ES-I3 (cell line): ENCODE measurements around the gene DNAH3.

Experiments
- H3K36me3 ChIP-seq: 2 replicates; pipeline ENCODE4 v1.6.1; 2013; ENCODE audit warnings: mild to moderate bottlenecking, low read length, control low read depth, moderate library complexity; ENCODE audit not compliant: insufficient read depth
- H3K4me1 ChIP-seq: 2 replicates; pipeline ENCODE4 v1.6.1; 2013; ENCODE audit warnings: mild to moderate bottlenecking, control low read depth, low read length; ENCODE audit not compliant: insufficient read depth
- H3K9ac ChIP-seq: 2 replicates; pipeline ENCODE4 v1.6.1; 2013; ENCODE audit warnings: low read depth, mild to moderate bottlenecking, low read length, moderate library complexity
- H3K9me3 ChIP-seq: 2 replicates; pipeline ENCODE4 v1.6.1; 2013; ENCODE audit warnings: mild to moderate bottlenecking, low read length, moderate library complexity; ENCODE audit not compliant: control insufficient read depth, insufficient read depth

DNAH3 gene

GRCh38 chr16:20906341-20907255 lies 244.0 kb downstream of the DNAH3 start:
- Histone ChIP-seq H3K4me1 (peaks cover 12% of the 10 kb centered on the region; the same call in 1 of the 2 replicates), H3K9me3 (no peaks in the 10 kb centered on the region), H3K9ac (no peak overlapping the region), H3K36me3 (no peaks in the 10 kb centered on the region)

DNA sequence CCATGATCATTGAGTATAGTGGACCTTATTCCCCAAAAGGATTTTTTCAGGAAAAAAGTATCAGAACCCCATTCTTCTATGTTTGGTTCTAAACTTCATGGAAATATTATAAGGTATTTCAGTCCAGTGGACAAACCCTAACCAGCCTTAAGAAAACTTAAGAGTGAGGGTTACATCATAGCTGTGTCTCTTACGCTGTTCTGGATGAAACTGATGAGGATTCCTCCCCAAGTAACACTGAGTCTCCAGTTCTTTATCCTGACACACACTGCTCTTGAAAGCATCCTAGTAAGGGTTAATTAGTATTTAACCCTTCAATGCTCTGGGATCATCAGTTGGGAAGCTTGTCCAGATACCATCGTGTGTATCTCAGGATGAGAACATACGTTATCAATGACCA lies 245.1 kb downstream of the DNAH3 start:
- Histone ChIP-seq H3K36me3 (no peaks in the 10 kb centered on the region), H3K4me1 (peaks cover 5% of the 10 kb centered on the region; the same call in 1 of the 2 replicates), H3K9me3 (no peaks in the 10 kb centered on the region), H3K9ac (no peak overlapping the region)

DNA sequence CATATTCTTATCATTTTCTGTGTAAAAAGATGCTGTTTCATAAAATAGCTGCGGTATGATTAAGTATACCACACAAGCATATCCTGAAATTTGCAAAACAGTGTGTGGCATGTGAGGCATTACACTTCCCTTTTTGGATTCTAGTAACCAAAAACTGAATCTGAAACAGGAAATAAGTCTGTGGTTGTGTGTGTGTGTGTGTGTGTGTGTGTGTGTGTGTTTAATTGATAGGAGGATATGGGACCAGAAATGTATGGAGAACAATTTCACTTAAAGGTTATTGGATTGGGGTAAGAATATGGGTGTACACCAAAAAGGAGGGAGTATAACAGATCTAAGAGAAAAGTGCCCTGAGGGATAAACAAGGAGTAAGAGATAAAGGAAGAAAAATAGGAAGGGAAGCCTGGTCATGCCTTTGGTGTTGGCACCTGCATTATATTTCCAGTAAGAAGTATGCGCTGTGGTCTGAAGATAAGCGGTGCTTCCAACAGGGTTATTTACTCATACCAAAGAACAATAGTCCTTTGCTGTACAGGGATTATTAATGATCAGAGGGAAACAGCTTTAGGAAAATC lies 246.1 kb downstream of the DNAH3 start:
- Histone ChIP-seq H3K4me1 (peaks cover 5% of the 10 kb centered on the region; the same call in 1 of the 2 replicates), H3K9ac (no peak overlapping the region), H3K9me3 (no peaks in the 10 kb centered on the region), H3K36me3 (no peaks in the 10 kb centered on the region)

GRCh38 chr16:20903899-20904506 lies 246.6 kb downstream of the DNAH3 start:
- no peak overlapping the region for H3K9ac ChIP-seq
- peaks cover 5% of the 10 kb centered on the region; the same call in 1 of the 2 replicates for H3K4me1 ChIP-seq
- H3K36me3 ChIP-seq = no peaks in the 10 kb centered on the region
- H3K9me3 ChIP-seq = no peaks in the 10 kb centered on the region

GRCh38 chr16:20903116-20903898 lies 247.3 kb downstream of the DNAH3 start:
- Histone ChIP-seq H3K36me3 (no peaks in the 10 kb centered on the region), H3K9me3 (no peaks in the 10 kb centered on the region), H3K9ac (no peak overlapping the region), H3K4me1 (peaks cover 5% of the 10 kb centered on the region; the same call in 1 of the 2 replicates)

DNA sequence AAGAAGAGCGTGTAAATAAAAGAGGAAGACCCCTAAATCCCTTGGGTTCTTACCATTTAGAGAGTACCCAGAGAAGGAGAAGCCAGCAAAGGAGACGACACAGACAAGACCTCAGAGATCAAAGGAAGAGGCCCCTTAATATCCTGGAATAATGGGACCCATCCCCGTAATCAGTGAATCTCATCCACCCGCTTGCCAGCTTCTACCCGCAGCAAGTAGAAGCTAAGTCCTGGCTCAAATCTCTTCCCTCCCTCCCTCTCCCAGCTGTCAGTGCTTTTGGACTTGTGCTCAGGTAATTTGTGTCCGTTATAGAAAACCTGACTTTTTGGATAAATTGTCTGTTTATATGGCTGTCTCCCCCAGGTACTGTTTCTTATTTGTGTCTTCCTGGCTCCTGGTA lies 248.2 kb downstream of the DNAH3 start:
- H3K36me3 ChIP-seq = no peaks in the 10 kb centered on the region
- H3K9me3 ChIP-seq = no peaks in the 10 kb centered on the region
- H3K9ac ChIP-seq = peak overlapping the region; percentile 78; the same call in 1 of the 2 replicates
- peaks cover 5% of the 10 kb centered on the region; the same call in 1 of the 2 replicates for H3K4me1 ChIP-seq

DNA sequence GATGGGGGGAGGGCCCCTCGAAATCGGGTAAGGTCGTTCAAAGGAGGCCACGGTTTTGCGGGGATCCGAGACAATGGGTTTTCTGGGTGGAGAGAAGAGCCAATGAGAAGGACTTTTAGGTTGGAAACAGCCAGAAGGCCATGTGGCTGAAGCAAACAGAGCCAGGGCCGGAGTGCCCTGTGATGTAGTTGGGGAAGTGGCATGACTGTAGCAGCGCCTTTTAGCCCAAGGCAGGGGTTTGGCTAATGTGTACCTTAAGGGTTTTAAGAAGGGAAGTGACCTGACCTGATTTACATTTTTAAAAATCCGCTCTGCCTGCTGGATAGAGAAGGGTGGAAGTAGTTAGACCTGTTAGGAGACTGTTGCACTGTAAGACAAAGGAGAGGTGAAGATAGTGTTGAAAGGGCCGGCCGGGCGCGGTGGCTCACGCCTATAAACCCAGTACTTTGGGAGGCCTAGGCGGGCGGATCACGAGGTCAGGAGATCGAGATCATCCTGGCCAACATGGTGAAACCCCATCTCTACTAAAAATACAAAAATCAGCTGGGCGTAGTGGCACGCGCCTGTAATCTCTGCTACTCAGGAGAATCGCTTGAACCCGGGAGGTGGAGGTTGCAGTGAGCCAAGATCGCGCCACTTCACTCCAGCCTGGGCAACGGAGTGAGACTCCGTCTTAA lies 249.1 kb downstream of the DNAH3 start:
- H3K4me1 ChIP-seq = peaks cover 5% of the 10 kb centered on the region; the same call in 1 of the 2 replicates
- H3K36me3 ChIP-seq = no peaks in the 10 kb centered on the region
- peak overlapping the region; percentile 78 for H3K9ac ChIP-seq
- no peaks in the 10 kb centered on the region for H3K9me3 ChIP-seq

- peaks cover 5% of the 10 kb centered on the region; the same call in 1 of the 2 replicates for H3K4me1 ChIP-seq
- peak overlapping the region; percentile 78 for H3K9ac ChIP-seq
Measured at GRCh38 chr16:20901068-20901435, 249.6 kb downstream of the DNAH3 start.

DNA sequence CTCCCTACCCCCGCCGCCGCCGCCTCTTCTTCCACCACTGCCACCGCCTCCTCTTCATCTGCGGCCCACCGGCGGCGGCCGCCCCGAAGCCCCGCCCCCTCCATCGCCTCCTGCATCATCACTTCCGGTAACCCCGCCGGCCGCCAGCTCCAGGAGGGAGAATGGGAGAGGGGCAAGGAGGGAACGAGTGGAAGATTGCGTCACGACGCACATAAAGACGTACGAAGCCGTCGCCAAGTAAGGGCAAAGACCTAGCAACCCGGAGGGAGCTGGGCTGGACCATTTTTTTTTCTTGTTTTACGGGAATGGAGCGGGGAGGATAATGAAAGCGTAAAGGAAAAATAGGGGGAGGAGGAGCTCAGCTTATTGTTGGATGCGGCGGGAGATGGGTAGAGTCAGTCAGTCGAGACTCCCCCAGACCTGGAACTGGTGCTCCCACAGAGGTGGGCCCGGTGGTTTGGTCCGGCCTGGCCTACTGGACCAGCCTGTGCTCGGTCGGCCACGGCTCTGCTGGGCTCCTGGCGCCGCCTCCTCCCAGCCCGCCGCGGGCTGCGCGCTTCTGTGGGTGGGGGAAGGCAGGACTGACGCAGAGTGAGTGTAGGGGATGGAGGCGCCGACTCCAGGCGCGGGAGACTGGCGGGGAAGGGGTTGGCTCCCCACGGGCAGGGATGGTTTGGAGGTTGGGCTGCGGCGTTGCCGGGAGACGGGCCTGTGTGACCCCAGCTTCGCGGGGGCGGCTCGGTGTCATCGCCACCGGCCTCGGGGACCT lies 250.2 kb downstream of the DNAH3 start, which contains the start of the genes DCUN1D3 and LYRM1:
TSS of gene DCUN1D3 (minus strand) at position 60 of the 769 bp plus-strand sequence. CDS start 37,820 bp downstream, outside the sequence.
TSS of gene LYRM1 (plus strand) at position 473 of the 769 bp plus-strand sequence. CDS start 14,785 bp downstream, outside the sequence.
- Histone ChIP-seq H3K4me1 (peaks cover 5% of the 10 kb centered on the region; the same call in 1 of the 2 replicates), H3K9me3 (no peaks in the 10 kb centered on the region), H3K36me3 (peaks cover 2% of the 10 kb centered on the region; the same call in 1 of the 2 replicates), H3K9ac (peak within 1 kb of the TSS; percentile 85)

More at GRCh38 chr16:20901068-20901435, 249.6 kb downstream of the DNAH3 start:
- no peaks in the 10 kb centered on the region for H3K9me3 ChIP-seq
- H3K36me3 ChIP-seq = no peaks in the 10 kb centered on the region

DNA sequence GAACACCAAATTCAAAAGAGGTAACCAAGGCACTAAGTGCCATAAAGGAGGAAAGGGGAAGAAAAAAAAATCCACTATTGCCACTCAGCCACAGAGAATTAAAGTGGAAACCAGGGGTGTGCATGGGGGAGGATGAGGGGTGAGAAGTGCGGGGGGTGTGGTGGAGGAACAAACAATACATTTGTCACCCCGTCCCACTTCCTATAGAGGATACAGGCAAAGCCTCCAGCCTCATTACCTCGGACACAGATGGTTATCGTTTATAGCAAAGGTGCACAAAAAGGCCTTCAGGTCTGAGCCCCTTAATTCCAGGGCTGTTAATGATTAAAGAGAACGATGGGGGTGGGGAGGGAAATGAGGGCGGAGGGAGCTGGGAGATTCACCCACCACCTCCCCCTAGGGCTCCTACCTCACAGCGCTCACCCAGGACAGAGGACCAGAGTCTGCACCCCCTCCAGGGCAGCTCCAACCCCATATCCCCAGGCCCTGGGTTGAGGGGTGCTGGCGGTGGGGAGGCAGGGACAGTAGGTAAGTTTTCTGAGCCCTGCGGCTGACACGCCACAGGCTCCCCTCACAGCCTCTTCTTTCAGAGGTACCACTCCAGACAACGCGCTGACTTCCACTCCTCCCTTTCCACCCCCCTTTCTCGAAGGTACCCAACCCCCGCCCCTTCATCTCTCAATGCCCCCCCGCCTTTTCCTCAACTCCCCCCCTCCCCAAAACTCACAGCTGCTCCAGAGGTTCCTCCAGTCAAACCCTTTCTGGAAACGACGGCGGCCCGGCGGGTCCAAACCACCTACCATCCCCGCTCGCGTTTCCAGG lies 251.0 kb downstream of the DNAH3 start:
- Histone ChIP-seq H3K9me3 (no peaks in the 10 kb centered on the region), H3K36me3 (peaks cover 3% of the 10 kb centered on the region; the same call in 1 of the 2 replicates), H3K9ac (peak overlapping the region; percentile 85), H3K4me1 (peaks cover 5% of the 10 kb centered on the region; the same call in 1 of the 2 replicates)

DNA sequence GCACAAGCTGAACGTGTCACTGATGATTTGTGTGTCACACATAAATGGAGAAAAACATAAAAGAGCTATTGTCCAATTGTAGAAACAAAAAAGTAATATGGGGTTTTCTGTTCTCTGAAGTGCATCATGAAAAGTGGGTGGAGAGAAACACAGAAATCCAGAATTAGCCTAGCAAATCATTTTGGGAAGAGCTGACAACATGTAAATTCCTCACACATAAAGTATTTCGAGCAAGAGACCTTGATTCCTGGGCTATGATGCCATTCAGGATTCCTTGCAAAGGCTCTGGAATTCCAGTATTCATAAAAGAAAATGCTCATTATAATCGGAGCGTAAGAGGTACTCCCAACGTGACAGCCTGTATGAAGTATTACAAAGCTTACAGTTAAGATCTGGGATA lies 251.6 kb downstream of the DNAH3 start:
- Histone ChIP-seq H3K4me1 (peaks cover 5% of the 10 kb centered on the region; the same call in 1 of the 2 replicates), H3K36me3 (peaks cover 3% of the 10 kb centered on the region; the same call in 1 of the 2 replicates), H3K9ac (peak overlapping the region; percentile 85), H3K9me3 (no peaks in the 10 kb centered on the region)

- Histone ChIP-seq H3K36me3 (peaks cover 3% of the 10 kb centered on the region; the same call in 1 of the 2 replicates), H3K9me3 (no peaks in the 10 kb centered on the region), H3K9ac (no peak overlapping the region), H3K4me1 (peaks cover 5% of the 10 kb centered on the region; the same call in 1 of the 2 replicates)
Measured at GRCh38 chr16:20897922-20898321, 252.7 kb downstream of the DNAH3 start.
